K562 (cell line): ENCODE data around the gene PBXIP1. TPM values are rescaled to one million over a fixed set of nuclear protein-coding genes. Genes with fewer than 3 reads are reported as not detected.

Experiments
- ATF4 ChIP-seq: fragments of 450-650 bp; formaldehyde crosslinking; IDR thresholded peaks from 2 replicates; pipeline ENCODE4 v1.4.0; 2022; ENCODE audit warnings: mild to moderate bottlenecking, moderate library complexity
- E2F5 ChIP-seq: sonication (generic); formaldehyde crosslinking; IDR thresholded peaks from 2 replicates; pipeline ENCODE4 v1.8.0; 2022; ENCODE audit warnings: mild to moderate bottlenecking, missing genetic modification reagents
- ELF1 ChIP-seq: fragments of 200-800 bp; sonication (Bioruptor generic); IDR thresholded peaks from 2 replicates; pipeline ENCODE4 v1.6.1; 2016; ENCODE audit warnings: missing genetic modification characterization, missing compliant biosample characterization
- EP400 ChIP-seq: fragments of 450-650 bp; IDR thresholded peaks from 2 replicates; pipeline ENCODE4 v1.6.1; 2017; ENCODE audit warnings: antibody characterized with exemption, mild to moderate bottlenecking, moderate library complexity
- KAT8 ChIP-seq: fragments of 450-650 bp; IDR thresholded peaks from 2 replicates; pipeline ENCODE4 v1.6.1; 2016; ENCODE audit warnings: low read depth, mild to moderate bottlenecking
- MAX ChIP-seq: sonication (generic); formaldehyde crosslinking; IDR thresholded peaks from 2 replicates; pipeline ENCODE4 v1.9.0; 2022; ENCODE audit warnings: mild to moderate bottlenecking, missing genetic modification reagents
- MTA2 ChIP-seq: fragments of 450-650 bp; IDR thresholded peaks from 2 replicates; pipeline ENCODE4 v1.6.1; 2016; ENCODE audit warnings: low read depth
- RBFOX2 ChIP-seq: fragments of 200-400 bp; formaldehyde crosslinking; IDR thresholded peaks from 2 replicates; pipeline ENCODE4 v1.6.1; 2017; ENCODE audit warnings: low read depth, mild to moderate bottlenecking, low read length, moderate library complexity
- SOX6 ChIP-seq: fragments of 450-650 bp; IDR thresholded peaks from 2 replicates; pipeline ENCODE4 v1.6.1; 2014; ENCODE audit warnings: mild to moderate bottlenecking
- ZBTB40 ChIP-seq, 2 experiments: fragments of 450-650 bp in 1 of 2; sonication (generic) in 1 of 2; formaldehyde crosslinking in 1 of 2; IDR thresholded peaks; 2 replicates each; pipeline versions ENCODE4 v1.7.1 to v1.9.0; 2016 to 2022; ENCODE audit warnings: inconsistent platforms in 1 of 2, mild to moderate bottlenecking in 1 of 2, missing genetic modification reagents in 1 of 2
- ZNF785 ChIP-seq: fragments of 250-450 bp; sonication (Bioruptor Pico); IDR thresholded peaks from 2 replicates; pipeline ENCODE4 v1.4.0; 2020; ENCODE audit warnings: mild to moderate bottlenecking
- ZNF830 ChIP-seq: fragments of 250-450 bp; sonication (Bioruptor Pico); IDR thresholded peaks from 2 replicates; pipeline ENCODE4 v1.5.0; 2021; ENCODE audit warnings: mild to moderate bottlenecking
- ZZZ3 ChIP-seq: fragments of 450-650 bp; IDR thresholded peaks from 2 replicates; pipeline ENCODE4 v1.6.1; 2016; ENCODE audit warnings: antibody characterized with exemption, mild to moderate bottlenecking, moderate library complexity
- polyA plus RNA-seq, 8 experiments: library from polyadenylated mRNA; depleted of rRNA in 4 of 8; stranded (reverse) in 5 of 8; unstranded in 3 of 8; fragments of >200 nt; fragmentation: Nextera tagmentation in 2 of 8; fragmentation: Illumina TruSeq in 1 of 8; extraction: Ambion mirVana in 2 of 8; extraction: Trizol in 1 of 8; gene quantifications; 2 replicates each; pipeline versions ENCODE4 v1.2.1 to v1.2.3, GENCODE V29; 2011 to 2014; ENCODE audit warnings: inconsistent platforms in 1 of 8, missing spikeins in 1 of 8
- total RNA-seq, 7 experiments: library from RNA; depleted of rRNA in 6 of 7; stranded (reverse); fragments of >200 nt in 6 of 7; fragmentation: Illumina TruSeq in 2 of 7; extraction: Trizol in 2 of 7; gene quantifications; 2 replicates each; pipeline versions ENCODE4 v1.2.1 to v1.2.3, GENCODE V29; 2011 to 2021; ENCODE audit warnings: low replicate concordance in 1 of 7

The PBXIP1 gene
- total and polyA plus RNA-seq, 9 of the 15 experiments (the other 6 are each of a cell fraction or from before 2014, with no cell fraction given): 0.13 to 8.3 (median 5.8) TPM

- TF ChIP-seq RBFOX2 (peak; percentile 14; the same call in 1 of the 2 replicates), ZBTB40 (IDR thresholded peaks at IDR 0.05) (peak; percentile 49), ZBTB40 (CRISPR knock-in tag; IDR thresholded peaks at IDR 0.05) (no peak), E2F5 (CRISPR knock-in tag) (no peak), ELF1 (tag) (no peak; the same call in 1 of the 2 replicates), MTA2 (no peak), ATF4 (peak; percentile 55), KAT8 (no peak), EP400 (no peak; the same call in 1 of the 2 replicates), MAX (CRISPR knock-in tag) (no peak), ZNF785 (CRISPR knock-in tag) (no peak), SOX6 (0 out of 2 replicates have a peak, but pooled peaks have one; percentile 18), ZNF830 (CRISPR knock-in tag) (no peak), ZZZ3 (no peak)
These were observed 48.6 kb upstream of the PBXIP1 start (continued) for GRCh38 chr1:155004352-155005075.
